Heart left ventricle (tissue), 16 donors: ENCODE results near the gene CNKSR3. TPM values are rescaled to one million over a fixed set of nuclear protein-coding genes. Genes with fewer than 3 reads are reported as not detected.

Experiments used
- ATAC-seq, 4 donors: fragments of 200-7000 bp; cut with Tn5 transposase; one replicate each; pipeline ENCODE4 v1.9.1; 2020 to 2022; ENCODE audit warnings: moderate library complexity in 4 of 4, mild to moderate bottlenecking in 3 of 4, moderate number of reproducible peaks in 1 of 4
- DNase-seq, 5 donors: peaks; one replicate each; pipeline ENCODE4 v3.0.0-alpha.2; 2020
- H3K27ac ChIP-seq, 12 donors: fragments of 200-600 bp; sonication (generic) in 4 of 12; one replicate each; pipeline versions ENCODE4 v1.5.0 to v1.8.0; 2016 to 2022; ENCODE audit warnings: mild to moderate bottlenecking in 2 of 12
- H3K27me3 ChIP-seq, 9 donors: fragments of 200-600 bp; sonication (generic) in 2 of 9; one replicate each; pipeline versions ENCODE4 v1.5.1 to v1.8.0; 2016 to 2022; ENCODE audit warnings: mild to moderate bottlenecking in 3 of 9
- H3K36me3 ChIP-seq, 9 donors: fragments of 200-600 bp; sonication (generic) in 2 of 9; one replicate each; pipeline versions ENCODE4 v1.5.0 to v1.8.0; 2018 to 2022; ENCODE audit warnings: mild to moderate bottlenecking in 2 of 9
- H3K4me1 ChIP-seq, 12 donors: fragments of 200-600 bp; sonication (generic) in 4 of 12; one replicate each; pipeline versions ENCODE4 v1.5.0 to v1.8.0; 2016 to 2022; ENCODE audit warnings: mild to moderate bottlenecking in 3 of 12
- H3K4me3 ChIP-seq, 12 donors: fragments of 200-600 bp; sonication (generic) in 4 of 12; one replicate each; pipeline versions ENCODE4 v1.5.0 to v1.8.0; 2017 to 2022; ENCODE audit warnings: mild to moderate bottlenecking in 9 of 12, moderate library complexity in 4 of 12
- H3K9me3 ChIP-seq, 12 donors: fragments of 200-600 bp; sonication (generic) in 4 of 12; one replicate each; pipeline versions ENCODE4 v1.5.0 to v1.8.0; 2016 to 2022; ENCODE audit warnings: mild to moderate bottlenecking in 1 of 12
- CTCF ChIP-seq, 12 donors: fragments of 200-600 bp; sonication (generic) in 4 of 12; IDR thresholded peaks; one replicate each; pipeline versions ENCODE4 v1.5.0 to v1.8.0; 2018 to 2022; ENCODE audit warnings: antibody characterized with exemption in 12 of 12, mild to moderate bottlenecking in 5 of 12
- POLR2A ChIP-seq, 2 donors: fragments of 450-650 bp; IDR thresholded peaks; one replicate each; pipeline ENCODE4 v1.6.1; 2017; ENCODE audit warnings: antibody characterized with exemption in 2 of 2, mild to moderate bottlenecking in 2 of 2, moderate library complexity in 2 of 2
- WGBS, 4 donors: extraction: QIAGEN DNeasy Blood & Tissue Kit in 2 of 4; methylation state at CpG; one replicate each; pipeline versions ENCODE4 v1.1.5 to v1.1.7; 2013 to 2018; 5-methylcytosine and 5-hydroxymethylcytosine counted together
- intact Hi-C, 10 donors: fragments of 100-400 bp; cut with DNase I; formaldehyde crosslinking; loops; one replicate each; pipeline versions ENCODE4 v1.11.1 to v1.14.2; 2022
- polyA plus RNA-seq, 2 donors: library from polyadenylated mRNA; stranded (reverse); fragments of 200-250 nt; gene quantifications; one replicate each; pipeline ENCODE4 v1.2.3, GENCODE V29; 2013
- total RNA-seq, 9 donors: library from RNA; depleted of rRNA in 2 of 9; stranded (reverse); fragments of >200 nt in 2 of 9; fragmentation: NEBNext Ultra II Directional in 3 of 9; extraction: Animal tissue kit (Norgen Biotek cat#: 25700) in 3 of 9; gene quantifications; one replicate each; pipeline versions ENCODE4 v1.1.0 to v1.2.4, GENCODE V29; 2016 to 2023
- donor health status: ischemic (EF 13 %, LVEDD 7.1; RV severe dilation, severe dysfunction).
- donor health status: healthy with polysubstance abuse.
- donor health status: DM: no; HTN: yes; CAD: no.
- donor health status: DM: no; HTN: no; CAD: no.
- donor health status: ischemic (EF 25% LVEDD 6.9; RV normal size, moderate dysfunction).
- donor health status: ischemic (EF 25% LVEDD 5.7; RV mildly dilated, moderate dysfunction).
- donor health status: healthy.
- donor health status: DM: yes; HTN: yes; CAD: no.
- donor health status: ischemic (EF 35%, LVEDD 5.7; RV mildly dilated, moderate dysfunction).
- donor health status: nonischemic (EF 11% LVEDD 7.7; RV severe dilation, severe dysfunction).
- donor health status: DM: yes; HTN: yes; CAD: no.
- donor health status: PGD.
- donor health status: ischemic (EF 29% LVEDD 5.4; RV normal size, mild dysfunction).
- donor health status: nonischemic (EF 23%, LVEDD 6.1; RV moderate dilation, normal function).

The CNKSR3 gene
- total and polyA plus RNA-seq, 11 donors, result 5.9 to 30.7 (median 17.7) TPM

- no peaks in the 10 kb centered on the region for H3K9me3 ChIP-seq
- peaks cover 0 to 35% (median 21%) of the 10 kb centered on the region in 12 donors for H3K4me1 ChIP-seq
- peaks cover 0 to 35% (median 5%) of the 10 kb centered on the region in 9 donors for H3K36me3 ChIP-seq
- intact Hi-C loops, result loop anchor here in 4 of 10 donors (5.0 to 10.0 kb wide), 2 partner anchors 252 to 254 kb away; no protein-coding TSS in a partner anchor
- no peak for TF ChIP-seq POLR2A (IDR thresholded peaks at IDR 0.05)
- no peak for TF ChIP-seq CTCF (IDR thresholded peaks at IDR 0.05)
- H3K27me3 ChIP-seq, result no peaks in the 10 kb centered on the region
- 92 to 96% (median 95%) methylated on average over 18 to 20 of the region's 20 CpGs for WGBS, 4 donors
- H3K4me3 ChIP-seq, result no peak overlapping the region
- peak overlapping the region in 1 of 12 donors; percentile 58 for H3K27ac ChIP-seq
- ATAC-seq, result no peak
- no peak for DNase-seq
Observed at GRCh38 chr6:154406301-154406700, 104.2 kb downstream of the CNKSR3 start.

DNA sequence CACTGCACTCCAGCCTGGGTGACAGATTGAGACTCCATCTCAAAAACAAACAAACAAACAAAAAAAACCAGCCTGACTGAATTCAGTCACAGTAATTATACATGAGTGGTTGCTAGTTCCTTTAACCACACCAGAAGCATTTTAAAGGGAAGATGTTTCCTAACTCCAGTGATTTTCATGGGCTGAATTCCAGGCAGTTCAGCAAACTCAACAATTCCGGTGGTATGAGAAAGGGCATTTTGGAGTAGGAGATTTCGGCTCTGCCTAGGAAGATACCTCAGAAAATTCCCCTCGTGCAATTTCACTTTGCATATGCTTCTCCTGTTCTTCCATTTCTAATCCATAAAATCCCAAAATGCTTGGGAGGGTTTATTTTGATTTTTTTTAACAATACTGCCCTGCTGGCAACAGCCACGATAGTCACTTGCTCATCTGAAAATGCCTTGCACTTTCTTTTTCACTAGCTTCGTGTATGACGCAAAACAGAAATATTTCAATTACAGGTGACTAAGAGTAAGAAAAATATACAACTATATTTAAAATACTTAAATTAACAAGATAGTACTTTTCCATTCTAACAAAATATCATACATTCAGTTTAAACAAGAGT lies 105.6 kb downstream of the CNKSR3 start:
- Histone ChIP-seq H3K4me3 (no peak overlapping the region), H3K9me3 (no peaks in the 10 kb centered on the region), H3K4me1 (peaks cover 0 to 23% (median 8%) of the 10 kb centered on the region in 12 donors), H3K36me3 (peaks cover 0 to 38% (median 9%) of the 10 kb centered on the region in 9 donors), H3K27me3 (no peaks in the 10 kb centered on the region), H3K27ac (peak overlapping the region in 1 of 12 donors; percentile 58)
- DNase-seq, result no peak
- WGBS, 4 donors, result 86 to 90% (median 88%) methylated on average over 6 of the region's 6 CpGs
- intact Hi-C loops, result loop anchor here in 4 of 10 donors (5.0 to 10.0 kb wide), 2 partner anchors 250 to 253 kb away; no protein-coding TSS in a partner anchor
- ATAC-seq, result no peak
- TF ChIP-seq CTCF (IDR thresholded peaks at IDR 0.05) (no peak), POLR2A (IDR thresholded peaks at IDR 0.05) (no peak)

GRCh38 chr6:154403788-154404187 lies 106.7 kb downstream of the CNKSR3 start:
- TF ChIP-seq POLR2A (IDR thresholded peaks at IDR 0.05), result no peak
- no peak for TF ChIP-seq CTCF (IDR thresholded peaks at IDR 0.05)
- peak; percentile 47 to 78 (median 56) for ATAC-seq
- Histone ChIP-seq H3K36me3 (peaks cover 0 to 33% (median 9%) of the 10 kb centered on the region in 9 donors), H3K27ac (peak overlapping the region in 1 of 12 donors; percentile 58), H3K4me1 (peaks cover 0 to 13% (median 5%) of the 10 kb centered on the region in 12 donors), H3K9me3 (no peaks in the 10 kb centered on the region), H3K4me3 (no peak overlapping the region), H3K27me3 (no peaks in the 10 kb centered on the region)
- DNase-seq, result peak in 3 of 5 donors; percentile 24 to 46 (median 32)
- intact Hi-C loops, result loop anchor here in 3 of 10 donors (10.0 kb wide), 1 partner anchor 249 kb away; no protein-coding TSS in a partner anchor
- WGBS, 4 donors, result 22 to 41% (median 34%) methylated on average over 4 of the region's 4 CpGs

GRCh38 chr6:154402081-154402780 lies 108.3 kb downstream of the CNKSR3 start:
- TF ChIP-seq POLR2A (IDR thresholded peaks at IDR 0.05) (no peak), CTCF (IDR thresholded peaks at IDR 0.05) (no peak)
- Histone ChIP-seq H3K9me3 (no peaks in the 10 kb centered on the region), H3K36me3 (peaks cover 0 to 23% (median 9%) of the 10 kb centered on the region in 9 donors), H3K27me3 (no peaks in the 10 kb centered on the region), H3K27ac (no peak overlapping the region), H3K4me1 (peaks cover 0 to 9% (median 5%) of the 10 kb centered on the region in 12 donors), H3K4me3 (no peak overlapping the region)
- ATAC-seq, result no peak
- 91 to 96% (median 95%) methylated on average over 6 of the region's 6 CpGs for WGBS, 4 donors
- no peak for DNase-seq
- intact Hi-C loops, result loop anchor here in 3 of 10 donors (10.0 kb wide), 1 partner anchor 247 kb away; no protein-coding TSS in a partner anchor
